HG03159 (cell line): Measurements from ENCODE around the gene SLC6A9.

Source experiments
- ATAC-seq: cut with Tn5 transposase; IDR thresholded peaks from one replicate; pipeline ENCODE4 v1.9.1; 2021; ENCODE audit warnings: mild to moderate bottlenecking, moderate library complexity; ENCODE audit not compliant: unreplicated experiment

Gene SLC6A9

DNA sequence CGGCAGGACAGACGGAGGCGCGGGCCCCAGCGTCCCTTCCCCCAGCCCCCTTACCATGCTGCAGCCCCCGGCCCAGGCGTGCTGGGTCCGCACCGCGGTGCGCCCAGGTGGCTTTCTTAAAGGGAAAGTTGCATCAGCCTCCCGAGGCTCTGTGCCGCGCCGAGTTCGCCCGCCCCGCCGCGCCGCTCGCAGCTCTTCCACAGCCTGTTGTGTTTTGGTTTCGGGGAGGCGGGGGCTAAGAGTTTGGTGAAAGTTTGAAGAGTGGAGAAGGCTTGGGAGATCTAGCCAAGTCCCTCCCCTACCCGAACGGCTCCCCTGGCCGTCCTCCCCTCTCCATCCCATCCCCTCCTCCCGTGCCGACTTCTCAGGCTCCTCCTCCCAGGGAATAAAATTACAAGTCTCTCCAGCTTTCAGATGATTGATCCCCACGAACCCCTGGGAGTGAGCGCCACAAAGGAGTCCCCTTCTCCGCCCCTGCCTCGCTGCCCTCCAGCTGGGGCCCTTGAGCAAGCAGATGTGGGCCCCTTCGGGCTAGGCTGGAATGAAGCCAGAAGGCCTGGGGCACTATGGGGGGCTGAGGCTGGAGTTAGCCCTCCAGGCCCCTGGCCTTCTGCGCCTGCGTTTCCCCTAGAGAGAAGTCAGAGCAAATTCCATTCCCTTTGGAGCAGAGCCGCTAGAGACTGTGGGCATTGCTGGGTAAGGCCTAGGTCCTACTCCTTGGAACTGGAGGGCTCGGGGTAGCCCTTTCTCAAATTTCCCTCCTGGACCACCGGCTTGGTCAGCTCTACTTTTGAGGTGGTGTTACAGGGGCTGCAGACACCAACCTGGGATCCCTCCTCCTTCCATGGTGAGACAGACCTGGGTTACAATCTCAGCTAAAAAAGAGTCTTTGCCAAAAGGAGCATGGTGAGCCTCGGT lies at the start of gene SLC6A9:
Gene SLC6A9 (minus strand): TSS at position 211 of the 918 bp plus-strand sequence. CDS start 7,185 bp downstream, outside the sequence.
- no peak for ATAC-seq

DNA sequence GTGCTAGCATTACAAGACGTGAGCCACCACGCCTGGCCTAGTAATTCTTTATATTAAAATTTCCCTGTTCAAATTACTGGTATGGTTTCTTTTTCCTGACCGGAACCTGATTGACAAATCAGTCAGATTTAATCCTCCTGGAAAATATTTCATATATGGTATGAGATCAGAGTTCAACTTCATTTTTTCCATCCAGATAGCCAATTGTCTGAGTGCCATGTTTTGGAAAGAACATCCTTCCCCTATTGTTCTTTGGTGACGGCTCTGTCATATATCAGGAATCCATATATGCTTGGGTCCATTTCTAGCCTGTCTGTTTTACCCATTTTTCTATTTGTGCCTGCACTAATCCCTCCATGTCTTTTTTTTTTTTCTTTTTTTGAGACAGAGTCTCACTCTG lies 48.3 kb upstream of the SLC6A9 start:
- no peak for ATAC-seq

DNA sequence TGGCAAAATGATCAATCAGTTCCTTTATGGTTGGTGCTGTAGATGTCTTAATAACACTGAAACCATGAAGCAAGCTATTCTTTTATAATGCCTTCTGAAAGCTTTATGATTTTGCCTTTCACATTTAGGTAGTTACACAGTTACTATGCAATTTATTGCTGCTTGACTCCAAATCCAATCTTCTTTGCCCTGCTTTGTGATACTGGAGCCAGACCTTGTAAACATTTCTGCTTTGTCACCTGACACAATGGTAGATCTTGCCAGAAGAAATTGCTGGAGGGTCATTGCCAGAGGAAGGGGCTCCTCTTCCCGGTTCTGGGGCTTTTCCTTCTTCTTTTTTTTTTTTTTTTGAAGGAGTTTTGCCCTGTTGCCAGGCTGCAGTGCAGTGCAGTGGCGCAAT lies 46.8 kb upstream of the SLC6A9 start:
- no peak for ATAC-seq

DNA sequence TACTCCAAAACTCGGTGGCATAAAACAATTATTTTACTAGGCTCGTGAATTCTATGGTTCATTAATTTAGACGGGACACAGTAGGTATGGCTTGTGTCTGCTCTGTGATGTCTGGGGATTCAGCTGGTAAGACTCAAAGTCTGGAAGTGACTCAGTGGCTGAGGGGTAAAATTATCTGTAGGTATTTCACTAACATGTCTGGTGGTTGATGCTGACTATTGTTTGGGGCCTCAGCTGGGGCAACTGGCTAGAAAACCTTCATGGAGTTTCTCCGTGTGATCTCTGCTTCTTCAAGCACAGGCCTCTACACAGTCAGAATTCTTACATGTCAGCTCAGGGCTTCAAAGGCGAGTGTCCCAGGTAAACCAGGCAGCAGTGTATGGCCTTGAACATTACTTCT lies 46.2 kb upstream of the SLC6A9 start:
- no peak for ATAC-seq

DNA sequence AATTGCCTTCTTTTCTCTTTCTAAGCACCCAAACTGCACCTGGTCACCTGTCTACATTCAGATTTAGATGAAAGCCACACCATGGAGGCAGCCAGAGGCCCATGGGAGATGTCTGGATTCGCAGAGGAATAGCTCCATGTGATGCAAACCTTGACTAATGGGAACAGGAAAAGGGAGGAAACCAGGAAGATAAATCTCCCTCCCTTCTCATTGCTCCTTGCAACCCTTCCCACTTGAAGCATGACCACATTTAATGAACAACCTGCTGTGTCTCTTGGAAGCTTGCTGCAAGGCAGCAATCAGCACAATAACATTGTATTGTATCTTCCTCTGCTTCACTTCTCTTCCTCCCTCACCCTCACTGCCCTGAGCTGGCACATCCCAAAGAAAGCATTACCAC lies 44.8 kb upstream of the SLC6A9 start:
- no peak for ATAC-seq

DNA sequence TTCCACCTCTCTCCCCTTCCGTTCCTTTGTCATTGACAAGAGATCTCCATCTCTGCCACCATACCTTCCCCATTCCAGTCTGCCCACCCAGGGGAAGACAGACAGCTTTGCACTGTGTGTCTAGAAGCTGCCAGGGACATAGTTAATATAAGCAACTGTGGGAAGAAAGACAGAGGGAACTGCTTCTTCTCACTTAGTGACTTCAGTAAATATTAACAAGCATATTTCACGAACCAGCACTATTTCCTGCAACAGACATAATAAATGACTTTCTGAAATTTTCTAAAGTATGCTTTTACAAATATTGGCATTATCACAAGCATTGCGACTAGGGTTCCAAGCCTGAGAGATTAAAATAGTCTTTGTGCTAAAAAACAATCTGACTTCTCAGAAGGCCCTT lies 43.2 kb upstream of the SLC6A9 start:
- ATAC-seq = no peak

DNA sequence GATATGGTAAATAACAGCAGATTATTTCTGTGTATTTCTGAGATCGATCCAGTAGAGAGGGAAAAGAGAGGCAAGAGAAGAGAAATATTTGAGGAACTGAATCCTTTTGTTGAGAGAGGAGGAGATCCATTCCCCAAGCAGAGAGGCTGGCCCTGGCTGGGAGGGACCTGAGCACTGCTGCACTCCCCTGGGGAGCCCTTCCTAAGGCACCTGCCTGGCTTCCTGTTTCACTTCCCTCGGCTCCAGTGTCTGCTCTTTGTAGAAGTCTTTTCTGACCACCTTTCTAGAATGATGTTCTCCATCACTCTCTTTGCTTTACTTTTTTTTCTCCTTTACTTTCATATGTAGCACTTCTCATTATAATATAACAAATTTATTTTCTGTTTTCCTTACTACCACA lies 42.3 kb upstream of the SLC6A9 start:
- ATAC-seq = no peak

DNA sequence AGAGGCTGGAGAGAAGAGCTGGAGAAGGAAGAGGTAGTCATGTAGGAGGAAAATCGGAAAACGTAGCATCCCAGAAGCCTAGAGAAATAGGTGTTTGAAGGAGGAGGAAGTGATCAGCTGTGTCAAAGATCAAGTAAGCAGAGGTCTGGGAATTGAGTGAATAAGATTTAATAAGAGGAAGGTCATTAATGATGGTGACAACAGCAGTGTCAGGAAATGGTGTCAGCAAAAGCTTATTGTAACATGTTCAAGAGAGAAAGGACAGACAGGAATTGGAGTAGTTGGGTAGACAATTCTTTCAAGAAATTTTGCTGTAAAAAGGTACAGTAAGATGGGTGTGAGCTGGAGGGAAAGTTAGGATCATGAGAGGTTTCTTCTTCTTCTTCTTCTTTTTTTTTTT lies 41.6 kb upstream of the SLC6A9 start:
- ATAC-seq = no peak

DNA sequence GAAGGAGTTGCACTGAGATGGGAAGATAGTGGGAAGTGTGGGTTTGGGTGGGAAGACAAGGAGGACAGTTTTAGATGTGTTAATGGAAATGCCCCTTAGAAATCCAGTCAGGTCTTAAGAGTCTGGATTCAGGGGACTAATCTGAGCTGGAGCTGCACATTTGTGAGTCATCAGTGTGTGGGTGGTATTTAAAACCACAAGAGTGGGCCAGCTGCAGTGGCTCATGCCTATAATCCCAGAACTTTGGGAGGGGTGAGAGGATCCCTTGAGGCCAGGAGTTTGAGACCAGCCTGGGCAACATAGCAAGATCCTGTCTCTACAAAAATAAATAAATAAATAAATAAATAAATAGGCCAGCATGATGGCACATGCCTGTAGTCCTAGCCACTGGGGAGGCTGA lies 40.9 kb upstream of the SLC6A9 start:
- ATAC-seq = no peak

DNA sequence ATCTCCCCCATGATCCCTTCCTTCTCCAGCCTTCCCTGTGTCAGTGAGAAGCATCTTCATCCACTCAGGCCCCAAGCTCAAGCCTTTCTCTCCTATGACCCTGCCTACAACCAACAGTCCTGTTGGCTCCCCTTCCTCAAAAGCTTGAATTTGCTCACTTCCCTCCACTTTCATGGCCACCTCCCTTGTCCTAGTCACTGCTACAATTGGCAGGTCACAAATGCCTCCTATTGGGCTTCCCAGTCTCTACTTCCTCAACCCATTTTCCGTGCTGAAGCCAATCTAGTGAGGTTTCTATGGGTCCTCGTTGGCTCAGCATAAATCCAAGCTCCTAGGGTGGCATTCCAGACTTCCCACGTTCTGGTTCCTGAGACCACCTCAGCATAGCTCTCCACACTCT lies 40.2 kb upstream of the SLC6A9 start:
- no peak for ATAC-seq

DNA sequence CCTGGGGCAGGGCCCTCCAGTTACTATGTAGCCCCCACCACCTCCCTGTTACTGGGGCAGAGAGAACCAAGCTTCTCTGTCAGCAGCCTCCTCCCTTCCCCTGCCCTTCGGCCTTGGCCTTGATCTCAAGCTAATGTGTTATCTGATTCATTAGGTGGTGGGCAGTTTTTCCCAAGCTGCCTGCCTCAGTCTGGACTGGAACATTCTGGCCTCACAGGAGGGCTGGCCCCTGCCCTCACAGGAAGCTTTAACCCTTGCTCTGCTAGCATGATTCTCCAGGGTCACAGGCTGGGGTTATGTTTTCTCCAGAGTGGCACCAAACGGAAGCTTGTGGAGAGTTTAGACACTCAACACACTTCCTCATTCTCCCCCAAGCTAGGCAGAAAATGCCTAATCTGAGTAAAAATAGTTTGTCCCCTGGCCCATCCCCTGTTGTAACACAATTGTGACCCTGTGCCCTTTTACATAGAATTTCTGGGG lies 37.2 kb upstream of the SLC6A9 start:
- no peak for ATAC-seq

DNA sequence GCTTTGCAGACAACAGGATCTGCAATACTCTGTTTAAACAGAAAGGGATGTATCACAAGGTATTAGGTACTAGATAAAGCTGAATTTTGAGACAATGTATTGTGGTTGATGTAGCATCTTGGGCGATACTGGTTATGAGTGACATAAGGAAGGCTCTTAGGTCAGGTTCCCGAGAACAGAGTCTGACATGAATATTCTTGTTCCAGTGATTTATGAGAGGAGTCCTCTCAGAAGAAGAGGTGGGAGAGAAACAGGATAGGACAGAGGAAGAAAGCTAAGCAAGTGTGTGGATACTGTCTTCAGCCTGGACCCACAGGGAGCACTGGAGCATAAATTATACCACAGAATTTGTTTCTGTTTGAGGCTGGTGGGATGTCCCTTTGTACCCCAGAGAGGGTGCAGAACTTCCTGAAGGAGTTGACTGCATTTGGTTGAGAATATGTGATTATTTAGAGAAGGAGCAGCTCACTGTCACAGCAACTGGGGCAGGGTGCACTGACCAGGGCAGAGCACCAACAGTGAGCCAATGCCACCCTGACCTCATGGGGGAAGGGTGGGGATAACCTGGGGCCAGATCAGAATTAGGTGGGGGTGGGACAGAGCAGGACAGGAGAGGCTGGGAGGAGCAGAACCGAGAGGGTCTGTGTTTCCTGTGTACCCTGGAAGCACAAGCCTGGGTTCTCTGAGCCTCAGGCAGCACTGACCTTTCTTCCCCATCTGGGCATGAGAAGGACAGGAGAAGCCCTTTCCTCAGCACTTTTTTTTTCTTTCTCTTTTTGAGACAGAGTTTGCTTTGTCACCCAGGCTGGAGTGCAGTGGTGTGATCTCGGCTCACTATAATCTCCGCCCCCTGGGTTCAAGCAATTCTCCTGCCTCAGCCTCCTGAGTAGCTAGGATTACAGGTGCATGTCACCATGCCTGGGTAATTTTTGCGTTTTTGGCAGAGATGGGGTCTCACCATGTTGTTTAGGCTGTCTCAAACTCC lies 36.3 kb upstream of the SLC6A9 start:
- no peak for ATAC-seq

DNA sequence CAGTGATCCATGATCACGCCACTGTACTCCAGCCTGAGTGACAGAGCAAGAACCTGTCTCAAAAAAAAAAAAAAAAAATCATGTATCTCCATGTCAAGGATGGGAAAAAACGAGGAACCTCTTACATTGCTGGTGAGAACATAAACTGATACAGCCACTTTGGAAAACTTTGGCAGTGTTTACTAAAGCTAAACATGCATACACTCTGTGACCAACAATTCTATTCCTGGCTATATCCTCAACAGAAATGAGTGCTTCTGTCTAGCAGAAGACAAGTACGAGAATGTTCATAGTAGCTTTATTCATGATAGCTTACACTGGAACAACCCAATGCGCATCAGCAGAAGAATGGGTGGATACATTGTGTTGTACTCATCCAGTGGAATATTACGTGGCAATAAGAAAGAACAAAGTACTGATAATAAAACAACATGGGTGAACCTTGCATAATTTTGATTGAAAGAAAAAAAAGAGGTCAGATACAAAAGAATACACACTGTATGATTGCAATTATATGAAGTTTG lies 31.5 kb upstream of the SLC6A9 start:
- ATAC-seq = no peak

DNA sequence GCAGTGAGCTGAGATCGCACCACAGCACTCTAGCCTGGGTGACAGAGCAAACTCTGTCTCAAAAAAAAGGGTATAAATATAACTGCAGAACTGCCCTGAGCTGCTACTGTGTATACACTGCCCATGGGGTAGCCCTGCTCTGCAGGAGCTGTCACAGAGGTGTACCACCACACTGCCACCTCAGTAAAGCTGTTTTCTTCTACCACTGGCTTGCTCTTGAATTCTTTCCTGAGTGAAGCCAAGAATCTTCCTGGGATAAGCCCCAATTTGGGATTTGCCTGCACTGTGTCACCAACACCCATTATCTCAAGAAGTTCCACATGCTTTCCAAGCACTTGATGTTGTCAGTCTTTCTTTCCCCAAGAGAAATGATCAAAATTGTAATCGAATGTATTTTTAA lies 30.6 kb upstream of the SLC6A9 start:
- no peak for ATAC-seq

DNA sequence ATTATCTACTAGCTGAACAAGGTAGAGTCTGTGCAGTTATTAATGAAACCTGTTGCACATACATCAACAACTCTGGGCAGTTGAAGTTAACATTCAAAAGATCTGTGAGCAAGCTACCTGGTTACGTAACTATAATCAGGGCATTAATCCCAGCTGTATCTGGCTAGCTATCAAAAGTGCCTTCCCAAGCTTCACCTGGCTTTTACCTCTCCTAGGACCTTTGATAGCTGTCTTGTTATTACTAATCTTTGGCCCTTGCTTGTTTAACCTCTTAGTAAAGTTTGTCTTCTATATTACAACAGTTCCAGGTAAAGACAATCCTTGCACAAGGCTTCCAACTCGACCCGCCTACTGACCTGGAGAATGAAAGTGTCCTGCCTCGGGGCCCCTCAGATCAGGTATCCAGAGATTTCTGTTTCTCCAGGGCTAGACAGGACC lies 29.6 kb upstream of the SLC6A9 start:
- no peak for ATAC-seq

DNA sequence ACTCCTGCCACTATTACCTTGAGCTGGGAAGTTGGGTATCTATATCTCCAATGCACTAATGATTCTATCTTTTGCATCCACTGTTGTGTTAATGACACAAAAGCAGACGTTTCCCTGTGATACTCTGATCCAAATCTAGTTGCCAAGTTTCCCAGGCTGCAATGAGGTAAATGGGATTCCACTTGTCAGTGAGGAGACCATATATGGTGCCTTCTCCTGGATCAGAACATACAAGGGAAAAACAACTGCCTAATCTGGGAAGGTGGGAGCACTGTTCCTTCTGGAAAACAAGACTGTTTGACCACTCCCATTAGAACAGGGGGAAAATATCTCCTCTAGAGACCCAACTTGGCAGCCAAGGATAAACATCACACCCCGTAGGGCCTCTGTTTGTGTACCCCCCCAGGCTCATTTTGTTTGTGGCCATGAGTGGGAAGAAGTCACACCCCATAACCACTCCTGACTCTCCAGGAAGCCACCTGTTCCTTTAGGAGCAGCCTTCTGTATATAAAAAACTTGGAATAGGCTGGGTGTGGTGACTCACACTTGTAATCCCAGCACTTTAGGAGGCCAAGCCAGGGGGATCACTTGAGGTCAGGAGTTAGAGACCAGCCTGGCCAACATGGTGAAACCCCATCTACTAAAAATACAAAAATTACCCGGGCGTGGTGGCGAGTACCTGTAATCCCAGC lies 28.5 kb upstream of the SLC6A9 start:
- ATAC-seq = no peak

DNA sequence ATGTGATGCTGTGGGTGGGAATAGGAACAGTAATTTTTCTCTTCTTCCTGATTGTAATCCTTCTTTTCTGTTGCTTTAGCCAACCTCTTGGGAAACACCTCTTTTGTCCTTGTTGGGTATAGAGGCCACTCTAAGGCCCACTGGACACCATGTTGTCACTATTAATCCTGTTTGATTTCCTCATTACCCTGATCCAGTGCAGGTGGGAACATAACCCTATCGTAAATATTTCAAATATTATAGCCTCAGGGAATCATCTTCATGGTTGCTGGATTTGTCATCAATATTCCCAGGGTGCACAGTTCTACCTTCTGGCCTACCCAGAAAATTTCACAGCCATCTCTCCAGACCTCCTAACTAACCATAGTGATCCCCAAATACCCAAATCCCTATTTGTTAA lies 27.9 kb upstream of the SLC6A9 start:
- no peak for ATAC-seq

DNA sequence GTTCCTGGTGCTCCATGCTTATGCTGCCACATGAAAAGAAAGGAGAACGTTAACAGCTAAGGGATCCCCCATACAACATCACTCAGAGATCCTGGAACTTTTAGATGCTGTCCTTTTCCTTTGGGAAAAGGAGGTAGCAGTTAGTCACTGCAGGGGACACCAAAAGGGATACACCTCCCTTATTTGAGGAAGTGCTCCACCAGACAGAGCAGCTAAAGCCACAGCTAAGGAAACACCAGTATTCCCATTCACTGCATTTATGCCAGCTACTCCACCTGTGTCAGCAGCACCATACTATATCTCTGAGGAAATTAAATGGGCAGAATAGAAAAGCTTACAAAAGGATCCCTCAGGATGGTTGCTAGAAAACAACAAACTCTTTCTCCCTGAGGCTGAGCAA lies 26.0 kb upstream of the SLC6A9 start:
- ATAC-seq = no peak

DNA sequence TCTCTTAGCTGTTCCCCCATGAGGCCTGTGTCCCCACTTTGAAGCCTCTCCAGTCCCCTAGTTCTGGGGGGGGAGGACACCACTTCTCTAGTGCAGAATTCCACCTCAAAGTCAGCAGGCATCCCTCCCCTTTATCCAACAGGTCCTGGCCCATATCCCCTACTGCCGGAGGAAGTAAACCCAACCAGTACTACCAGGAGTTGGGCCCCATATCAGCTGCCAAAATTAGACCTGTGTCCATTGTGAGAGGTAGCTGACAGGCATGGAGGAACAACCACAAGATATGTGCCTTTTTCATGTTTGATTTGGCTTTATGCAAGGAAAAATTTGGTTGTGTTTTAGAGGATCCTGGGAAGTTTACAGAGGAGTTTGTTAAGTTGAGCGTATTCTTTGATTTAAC lies 22.1 kb upstream of the SLC6A9 start:
- no peak for ATAC-seq

DNA sequence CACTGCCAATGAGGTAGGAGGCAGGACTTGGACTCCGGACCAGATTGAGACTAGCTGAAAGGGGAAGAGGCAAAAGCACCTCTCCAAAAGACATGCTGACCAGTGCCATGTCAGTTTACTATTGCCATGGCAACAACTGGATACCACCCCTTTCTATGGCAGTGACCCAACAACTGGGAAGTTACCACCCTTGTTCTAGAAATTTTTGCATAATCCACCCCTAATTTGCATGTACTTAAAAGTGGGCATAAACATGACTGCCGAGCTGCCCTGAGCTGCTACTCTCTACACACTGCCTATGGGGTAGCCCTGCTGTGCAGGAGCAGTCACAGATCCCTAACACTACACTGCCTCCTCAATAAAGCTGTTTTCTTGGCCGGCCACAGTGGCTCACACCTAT lies 19.0 kb upstream of the SLC6A9 start:
- no peak for ATAC-seq

DNA sequence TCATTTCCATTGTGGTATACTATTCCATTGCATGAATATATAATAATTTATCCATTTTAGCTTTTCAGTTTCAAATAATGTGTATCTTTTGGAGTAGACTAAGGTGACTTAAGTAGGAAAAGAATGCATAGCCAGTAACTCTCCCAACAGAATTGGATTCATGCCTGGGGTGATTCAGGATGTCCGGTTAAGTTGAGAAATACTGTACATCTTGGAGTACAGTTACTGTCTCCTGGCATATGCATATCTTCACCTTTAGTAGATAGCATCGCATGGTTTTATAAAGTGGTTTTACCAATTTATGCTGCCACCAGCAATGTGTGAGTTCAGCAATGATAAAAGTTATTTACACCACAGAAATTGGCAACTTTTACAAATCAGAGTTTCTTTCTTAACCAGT lies 18.6 kb upstream of the SLC6A9 start:
- ATAC-seq = no peak
